IMR-90 (cell line): ENCODE results near the gene CSRP2. TPM values are rescaled to one million over a fixed set of nuclear protein-coding genes. Genes with fewer than 3 reads are reported as not detected.

ENCODE experiments used
- ATAC-seq: fragments of 200-7000 bp; cut with Tn5 transposase; 2 replicates; pipeline ENCODE4 v1.9.1; 2020; ENCODE audit warnings: low read depth, mild to moderate bottlenecking, moderate library complexity
- BruUV-seq: library from RNA; stranded (reverse); fragments of 400-500 nt; replicated peaks from 2 replicates; lab custom pipeline; 2021; lab: Mats Ljungman, UMichigan
- CTCF ChIA-PET: fragments of 300-600 bp; formaldehyde crosslinking; extraction: SDS; loops from one replicate; lab custom pipeline; 2021; ENCODE audit warnings: antibody characterized with exemption; lab: Yijun Ruan, JAX
- POLR2A ChIA-PET: fragments of 300-600 bp; sonication (Branson Sonifier 250); formaldehyde crosslinking; loops from one replicate; lab custom pipeline; 2022; ENCODE audit warnings: antibody characterized with exemption; ENCODE audit not compliant: unreplicated experiment; lab: Charles Lee
- DNase-seq: peaks from one replicate; pipeline ENCODE4 v3.0.0; 2013
- H2AFZ ChIP-seq: replicated peaks from 2 replicates; pipeline ENCODE3; 2013; ENCODE audit warnings: low read length, mild to moderate bottlenecking; ENCODE audit not compliant: poor library complexity
- H2AK5ac ChIP-seq: 2 replicates; pipeline ENCODE4 v1.6.1; 2013; ENCODE audit warnings: low read depth, low read length, inconsistent platforms
- H2AK9ac ChIP-seq: replicated peaks from 2 replicates; pipeline ENCODE3; 2013; ENCODE audit warnings: mild to moderate bottlenecking, low read depth, low read length, moderate library complexity; ENCODE audit not compliant: poor library complexity
- H2BK120ac ChIP-seq: 2 replicates; pipeline ENCODE4 v1.6.1; 2013; ENCODE audit warnings: low read depth, low read length, inconsistent platforms
- H2BK15ac ChIP-seq: 3 replicates; pipeline ENCODE4 v1.6.1; 2013; ENCODE audit warnings: low read depth, low read length, inconsistent platforms
- H2BK20ac ChIP-seq: 2 replicates; pipeline ENCODE4 v1.6.1; 2013; ENCODE audit warnings: low read depth, mild to moderate bottlenecking, inconsistent platforms, low read length, moderate library complexity
- H2BK5ac ChIP-seq: 2 replicates; pipeline ENCODE4 v1.6.1; 2013; ENCODE audit warnings: mild to moderate bottlenecking, low read depth, low read length, inconsistent platforms; ENCODE audit not compliant: poor library complexity, severe bottlenecking
- H3K14ac ChIP-seq: replicated peaks from 2 replicates; pipeline ENCODE4 v1.6.1; 2013; ENCODE audit warnings: low read depth, low read length, inconsistent platforms
- H3K18ac ChIP-seq: 2 replicates; pipeline ENCODE4 v1.6.1; 2013; ENCODE audit warnings: low read depth, low read length, control low read depth
- H3K23ac ChIP-seq: 2 replicates; pipeline ENCODE4 v1.6.1; 2013; ENCODE audit warnings: low read depth, low read length, inconsistent platforms
- H3K27ac ChIP-seq: 2 replicates; pipeline ENCODE4 v1.5.1; 2013; ENCODE audit warnings: mild to moderate bottlenecking, control low read depth, low read length; ENCODE audit not compliant: insufficient read depth
- H3K27me3 ChIP-seq: 2 replicates; pipeline ENCODE4 v1.6.1; 2013; ENCODE audit warnings: low read length; ENCODE audit not compliant: control insufficient read depth, insufficient read depth
- H3K36me3 ChIP-seq: 2 replicates; pipeline ENCODE4 v1.6.1; 2013; ENCODE audit warnings: low read length, mixed read lengths; ENCODE audit not compliant: control insufficient read depth, insufficient read depth
- H3K4ac ChIP-seq: 2 replicates; pipeline ENCODE4 v1.6.1; 2013; ENCODE audit warnings: low read depth, low read length, inconsistent platforms
- H3K4me1 ChIP-seq: 2 replicates; pipeline ENCODE4 v1.6.1; 2013; ENCODE audit warnings: low read length, mixed read lengths; ENCODE audit not compliant: control insufficient read depth, insufficient read depth
- H3K4me2 ChIP-seq: 2 replicates; pipeline ENCODE4 v1.6.1; 2013; ENCODE audit warnings: low read depth, mild to moderate bottlenecking, control low read depth, low read length, moderate library complexity
- H3K4me3 ChIP-seq: 2 replicates; pipeline ENCODE4 v1.5.1; 2013; ENCODE audit warnings: low read depth, mild to moderate bottlenecking, control low read depth, low read length, moderate library complexity; ENCODE audit not compliant: insufficient read depth
- H3K56ac ChIP-seq: 2 replicates; pipeline ENCODE4 v1.6.1; 2013; ENCODE audit warnings: low read length, inconsistent platforms; ENCODE audit not compliant: insufficient read depth; ENCODE audit errors: extremely low read depth
- H3K79me1 ChIP-seq, 2 experiments: 2 replicates each; pipeline ENCODE4 v1.6.1; 2013; ENCODE audit warnings: low read length in 2 of 2, inconsistent platforms in 1 of 2, low read depth in 1 of 2
- H3K9ac ChIP-seq: 2 replicates; pipeline ENCODE4 v1.6.1; 2013; ENCODE audit warnings: low read depth, low read length, control low read depth
- H3K9me1 ChIP-seq: 2 replicates; pipeline ENCODE4 v1.6.1; 2013; ENCODE audit warnings: low read length, inconsistent platforms; ENCODE audit not compliant: insufficient read depth
- H3K9me3 ChIP-seq: 2 replicates; pipeline ENCODE4 v1.6.1; 2013; ENCODE audit warnings: low read length; ENCODE audit not compliant: control insufficient read depth, insufficient read depth
- H4K20me1 ChIP-seq: 2 replicates; pipeline ENCODE4 v1.6.1; 2013; ENCODE audit warnings: low read length, inconsistent platforms; ENCODE audit not compliant: insufficient read depth
- H4K5ac ChIP-seq: 2 replicates; pipeline ENCODE4 v1.6.1; 2013; ENCODE audit warnings: mild to moderate bottlenecking, low read depth, low read length, control low read depth
- H4K8ac ChIP-seq, 2 experiments: 2 replicates each; pipeline ENCODE4 v1.6.1; 2013; ENCODE audit warnings: low read depth in 2 of 2, low read length in 2 of 2, control low read depth in 1 of 2, inconsistent platforms in 1 of 2
- H4K91ac ChIP-seq: 2 replicates; pipeline ENCODE4 v1.6.1; 2013; ENCODE audit warnings: low read depth, low read length, inconsistent platforms; ENCODE audit not compliant: insufficient read depth
- BHLHE40 ChIP-seq: fragments of 150-350 bp; IDR thresholded peaks from 2 replicates; pipeline ENCODE4 v1.6.1; 2016; ENCODE audit warnings: mild to moderate bottlenecking, low read depth, low read length
- MXI1 ChIP-seq: IDR thresholded peaks from 2 replicates; pipeline ENCODE4 v1.6.1; 2012; ENCODE audit warnings: low read depth, mild to moderate bottlenecking, low read length, moderate library complexity, borderline replicate concordance
- SMC3 ChIP-seq: fragments of 150-350 bp; IDR thresholded peaks from 2 replicates; pipeline ENCODE4 v1.6.1; 2016; ENCODE audit warnings: low read depth, mild to moderate bottlenecking, antibody characterized with exemption, low read length, moderate library complexity
- WGBS, 2 experiments: methylation state at CpG; one replicate each; pipeline versions ENCODE4 v1.1.5 to v1.1.7; 2013; ENCODE audit warnings: missing lambda C conversion rate in 2 of 2; ENCODE audit not compliant: insufficient read length in 1 of 2; ENCODE audit errors: extremely low coverage in 2 of 2; 5-methylcytosine and 5-hydroxymethylcytosine counted together
- dilution Hi-C: fragments of 300-500 bp; cut with HindIII; formaldehyde crosslinking; loops from one replicate; pipeline ENCODE4 v1.14.3; 2018; ENCODE audit warnings: low sequenced_read_pairs; ENCODE audit not compliant: unreplicated experiment
- in situ Hi-C: fragments of 300-500 bp; cut with MboI; formaldehyde crosslinking; loops from 3 replicates; pipeline ENCODE4 v1.14.3; 2019; ENCODE audit warnings: low sequenced_read_pairs, inconsistent platforms, mixed read lengths
- intact Hi-C: fragments of 100-400 bp; cut with micrococcal nuclease; formaldehyde crosslinking; loops from 2 replicates; pipeline ENCODE4 v1.10.0; 2022
- polyA plus RNA-seq, 3 experiments: library from polyadenylated mRNA; depleted of rRNA; stranded (reverse); fragments of >200 nt; gene quantifications; 2 replicates each; pipeline ENCODE4 v1.2.3, GENCODE V29; 2012; ENCODE audit warnings: low replicate concordance in 1 of 3
- total RNA-seq: library from RNA; depleted of rRNA; stranded (reverse); fragments of >200 nt; gene quantifications from 2 replicates; pipeline ENCODE4 v1.2.3, GENCODE V29; 2012
- TF ChIP-seq, protein P1 (sequence below): fragments of 150-350 bp; IDR thresholded peaks from 2 replicates; pipeline ENCODE4 v1.6.1; 2017; ENCODE audit warnings: mild to moderate bottlenecking, antibody characterized with exemption, low read length, low read depth

CSRP2 gene
- total and polyA plus RNA-seq, 2 of the 4 experiments (the other 2 are of a cell fraction): 156 to 179 TPM

DNA sequence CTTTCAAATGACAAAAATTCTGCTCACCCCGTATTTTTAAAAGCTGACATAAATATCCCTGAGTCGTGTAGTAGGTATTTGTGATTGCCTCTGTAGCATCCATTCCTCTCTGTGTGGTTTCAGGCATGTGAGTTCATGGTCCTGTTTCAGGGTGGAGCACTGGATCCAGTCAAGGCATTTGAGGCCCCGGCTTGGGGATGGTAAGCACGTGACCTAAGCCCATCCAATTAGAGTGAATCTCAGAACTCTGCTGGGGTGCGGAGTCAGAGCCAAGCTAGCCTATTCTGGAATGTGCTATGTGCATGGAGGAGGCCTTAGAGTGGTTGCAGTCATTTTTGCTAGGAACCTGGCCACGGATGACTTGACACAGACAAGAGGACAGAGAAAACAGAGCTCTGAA, 4.3 kb upstream of the CSRP2 start:
- WGBS, 2 experiments: 80% methylated on average over 1 of the region's 6 CpGs; no CpG with 5 or more reads in 1 of the 2 experiments
- ChIA-PET CTCF (no interaction called here), POLR2A (no interaction called here)
- H2BK120ac ChIP-seq: peak overlapping the region; percentile 45; the same call in 1 of the 2 replicates
- peaks cover 11% of the 10 kb centered on the region for H3K4me1 ChIP-seq
- TF ChIP-seq, protein P1, sequence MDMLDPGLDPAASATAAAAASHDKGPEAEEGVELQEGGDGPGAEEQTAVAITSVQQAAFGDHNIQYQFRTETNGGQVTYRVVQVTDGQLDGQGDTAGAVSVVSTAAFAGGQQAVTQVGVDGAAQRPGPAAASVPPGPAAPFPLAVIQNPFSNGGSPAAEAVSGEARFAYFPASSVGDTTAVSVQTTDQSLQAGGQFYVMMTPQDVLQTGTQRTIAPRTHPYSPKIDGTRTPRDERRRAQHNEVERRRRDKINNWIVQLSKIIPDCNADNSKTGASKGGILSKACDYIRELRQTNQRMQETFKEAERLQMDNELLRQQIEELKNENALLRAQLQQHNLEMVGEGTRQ: peak; percentile 56
- TF ChIP-seq SMC3 (no peak), BHLHE40 (peak; percentile 59; the same call in 1 of the 2 replicates), MXI1 (no peak)
- dilution Hi-C loops: no loop called here
- BruUV-seq: no TSS peak
- H3K23ac ChIP-seq: no peak overlapping the region
- peaks cover 2 to 5% of the 10 kb centered on the region in 2 experiments; a peak in 2 of 4 replicates for H3K79me1 ChIP-seq
- H2BK20ac ChIP-seq: peak overlapping the region; percentile 53
- intact Hi-C loops: loop anchor here (5.0 kb wide), 1 partner anchor 34 kb away; no protein-coding TSS in a partner anchor
- H2AK9ac ChIP-seq: no peak overlapping the region
- no peak overlapping the region for H3K4me3 ChIP-seq
- H3K4ac ChIP-seq: peak overlapping the region; percentile 78
- peak; percentile 2; the same call in 1 of the 2 replicates for ATAC-seq
- in situ Hi-C loops: no loop called here
- H2BK5ac ChIP-seq: peak overlapping the region; percentile 24
- peaks cover 7% of the 10 kb centered on the region for H3K9me1 ChIP-seq
- peak overlapping the region; percentile 43; the same call in 1 of the 2 replicates for H4K91ac ChIP-seq
- peak overlapping the region; percentile 65; the same call in 1 of the 3 replicates for H2BK15ac ChIP-seq
- H3K56ac ChIP-seq: no peak overlapping the region
- H2AFZ ChIP-seq: peak overlapping the region; percentile 36
- H4K5ac ChIP-seq: no peak overlapping the region
- H3K14ac ChIP-seq: peak overlapping the region; percentile 49; the same call in 1 of the 2 replicates
- no peak overlapping the region for H3K9ac ChIP-seq
- no peaks in the 10 kb centered on the region for H3K27me3 ChIP-seq
- no peak overlapping the region for H3K4me2 ChIP-seq
- no peaks in the 10 kb centered on the region for H3K36me3 ChIP-seq
- DNase-seq: peak; percentile 84
- peak overlapping the region in 1 of 2 experiments; percentile 28; a peak in 1 of 4 replicates for H4K8ac ChIP-seq
- no peak overlapping the region; the same call in 1 of the 2 replicates for H3K18ac ChIP-seq
- peaks cover 2% of the 10 kb centered on the region for H3K9me3 ChIP-seq
- H2AK5ac ChIP-seq: no peak overlapping the region
- no peaks in the 10 kb centered on the region for H4K20me1 ChIP-seq
- H3K27ac ChIP-seq: no peak overlapping the region
